CD4-positive, alpha-beta T cell treated with Interleukin-21 for 1 hour (primary cell): Measurements from ENCODE around the gene SCUBE1.

ENCODE experiments used
- DNase-seq: peaks from one replicate; pipeline ENCODE4 v3.0.0-alpha.2; 2020

SCUBE1 gene

DNA sequence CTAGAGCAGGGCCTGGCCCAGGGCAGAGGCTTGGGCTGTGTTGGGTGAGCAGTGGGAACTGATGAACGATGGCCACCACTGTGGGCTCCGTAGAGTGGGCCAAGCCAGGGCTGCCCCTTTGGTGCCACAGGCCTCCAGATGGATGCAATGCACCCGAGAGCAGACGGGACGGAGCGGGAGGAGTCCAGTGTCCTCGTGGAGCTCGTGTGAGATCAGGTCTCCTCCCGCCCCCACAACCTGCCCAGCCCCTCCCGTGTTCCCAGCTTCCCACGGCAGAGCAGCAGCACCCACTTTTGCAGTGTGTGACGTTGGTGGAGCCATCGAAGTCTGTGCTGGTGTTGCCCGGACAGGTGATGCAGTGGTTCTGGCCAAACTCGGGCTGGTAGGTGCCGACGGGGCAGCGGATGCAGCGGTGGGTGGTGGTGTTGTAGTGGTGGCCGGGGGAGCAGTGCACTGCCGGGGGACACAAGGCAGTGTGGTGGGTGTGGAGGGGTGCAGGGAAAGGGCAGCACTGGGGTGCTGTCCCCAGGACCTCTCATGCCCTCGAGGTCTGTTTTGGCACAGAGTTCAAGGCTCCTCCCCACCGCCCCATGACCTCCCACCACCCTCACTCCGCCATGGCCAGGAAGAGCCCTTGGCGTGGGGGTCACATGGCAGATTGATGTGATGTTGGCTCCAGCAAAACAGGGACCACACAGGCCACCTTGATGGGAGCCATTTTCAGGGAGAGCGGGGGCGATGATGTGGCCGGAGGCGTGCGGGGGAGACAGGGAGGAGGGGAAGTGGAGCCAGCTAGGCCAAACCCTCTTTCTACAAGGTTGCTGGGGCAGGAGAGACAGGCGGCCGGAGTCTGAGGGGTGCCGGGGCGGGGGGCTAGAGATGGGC, 132.3 kb downstream of the SCUBE1 start:
- no peak for DNase-seq

DNA sequence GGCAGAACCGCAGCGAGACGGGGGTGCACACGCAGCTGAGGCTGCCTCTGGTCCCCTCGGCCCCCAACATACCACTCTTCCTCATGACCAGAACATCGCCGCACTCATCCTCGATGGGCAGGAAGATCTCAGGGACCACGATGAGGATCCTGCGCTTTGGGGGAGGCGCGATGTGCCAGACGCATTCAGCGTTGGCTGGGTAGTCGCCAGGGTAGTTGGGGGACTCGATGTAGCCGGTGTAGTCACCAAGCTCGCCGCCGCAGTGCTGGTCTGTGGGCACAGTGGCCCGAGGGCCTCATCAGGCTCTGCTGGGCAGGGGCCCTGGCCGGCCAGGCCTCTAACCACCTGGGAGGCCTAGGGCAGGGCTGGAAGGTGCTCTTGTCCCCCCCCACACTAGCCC, 133.2 kb downstream of the SCUBE1 start:
- no peak for DNase-seq

DNA sequence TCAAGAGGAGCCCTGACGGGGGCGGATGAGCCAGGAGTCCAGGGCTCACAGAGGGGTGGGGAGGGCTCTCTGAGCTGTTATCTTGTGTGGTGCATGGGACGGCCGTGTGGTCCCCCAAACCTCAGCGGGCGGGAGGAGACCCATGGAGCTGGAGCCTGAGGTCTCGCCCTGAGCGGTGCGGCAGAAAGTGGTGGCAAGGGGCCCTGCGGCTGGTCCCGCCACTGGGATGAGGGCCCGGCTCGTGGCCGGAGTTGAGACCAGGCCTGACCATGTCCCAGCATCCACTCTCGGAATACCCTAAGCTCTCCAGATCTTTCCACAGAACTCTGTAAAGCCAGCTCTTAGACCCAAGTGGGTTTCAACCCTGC, 133.7 kb downstream of the SCUBE1 start:
- DNase-seq, result no peak

DNA sequence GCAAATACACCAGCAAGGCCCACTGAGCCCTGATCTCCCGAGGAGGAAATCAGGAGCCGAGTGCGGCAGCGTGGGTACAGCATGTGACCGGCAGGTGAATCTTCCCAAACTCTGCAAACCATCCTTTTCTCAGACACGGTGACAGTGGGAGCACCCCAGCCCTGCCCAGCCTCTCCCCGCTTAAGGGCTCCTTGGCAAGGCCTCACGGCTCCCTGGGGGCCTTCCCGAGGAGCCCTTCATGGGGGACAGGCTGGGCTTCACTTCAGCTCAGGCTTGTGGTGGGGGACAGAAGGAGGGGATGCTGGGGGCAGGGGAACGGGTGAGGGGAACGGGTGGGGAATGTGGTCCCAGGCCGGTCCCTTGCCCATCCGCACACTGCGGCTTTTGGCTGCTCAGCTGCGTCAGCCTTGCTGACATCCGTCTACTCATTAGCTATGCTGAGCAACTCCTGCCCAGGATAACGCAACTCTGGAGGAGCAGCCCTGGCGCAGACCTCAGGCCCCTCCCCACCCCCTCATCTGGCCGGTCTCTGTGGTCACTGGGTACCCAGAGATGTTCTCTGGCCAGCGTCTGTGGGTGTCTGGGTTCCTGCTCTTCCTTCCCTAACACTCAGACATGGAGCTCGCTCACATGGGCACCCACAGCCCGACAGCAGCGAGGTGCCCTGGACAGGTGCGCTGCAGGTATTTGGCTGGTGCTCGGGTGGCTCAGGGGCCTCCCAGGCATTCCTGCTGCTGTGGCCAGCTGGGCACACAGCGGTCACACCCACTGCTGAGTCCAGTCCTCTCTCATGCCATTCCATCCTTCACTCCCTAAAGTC, 134.3 kb downstream of the SCUBE1 start:
- no peak for DNase-seq

DNA sequence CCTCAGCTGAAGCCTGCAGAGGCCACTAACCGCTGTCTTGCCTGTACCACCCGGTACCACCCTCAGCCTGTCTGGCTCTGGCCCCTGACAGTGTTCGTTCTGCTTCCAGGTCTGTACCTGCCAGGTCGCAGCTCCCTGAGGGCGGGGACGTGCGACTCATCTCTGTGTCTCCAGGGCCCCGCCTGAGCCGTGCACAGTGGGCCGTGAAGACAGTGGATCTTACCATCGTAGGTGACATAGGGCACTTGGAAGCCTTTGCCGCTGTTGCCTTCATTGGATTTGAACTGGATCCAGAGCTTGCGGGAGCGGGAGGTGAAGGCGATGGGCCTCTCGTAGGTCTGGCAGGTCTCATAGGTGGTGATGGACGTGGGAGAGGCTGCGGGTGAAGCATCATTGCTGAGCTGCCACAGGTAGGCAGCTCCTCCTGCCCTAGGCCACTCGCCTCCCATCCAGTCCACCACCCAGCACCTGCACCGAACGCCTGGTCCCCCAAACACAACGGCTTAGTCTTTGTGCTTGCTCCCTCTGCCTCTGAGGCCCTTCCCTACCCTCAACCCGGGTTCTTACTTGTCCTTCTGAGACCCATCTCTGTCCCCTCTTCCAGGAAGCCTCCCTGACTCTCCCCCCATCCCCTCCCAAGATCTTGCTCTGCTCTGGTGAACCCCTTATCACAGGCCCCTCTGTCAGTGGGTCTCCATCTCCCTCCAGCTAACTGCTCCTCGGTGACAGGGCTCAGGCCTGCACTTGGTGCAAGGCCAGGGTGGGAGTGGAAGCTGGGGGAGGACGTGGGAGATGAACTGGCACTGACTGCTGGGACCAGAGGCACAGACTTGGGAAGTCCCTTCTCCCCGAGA, 135.1 kb downstream of the SCUBE1 start:
- DNase-seq, result no peak

DNA sequence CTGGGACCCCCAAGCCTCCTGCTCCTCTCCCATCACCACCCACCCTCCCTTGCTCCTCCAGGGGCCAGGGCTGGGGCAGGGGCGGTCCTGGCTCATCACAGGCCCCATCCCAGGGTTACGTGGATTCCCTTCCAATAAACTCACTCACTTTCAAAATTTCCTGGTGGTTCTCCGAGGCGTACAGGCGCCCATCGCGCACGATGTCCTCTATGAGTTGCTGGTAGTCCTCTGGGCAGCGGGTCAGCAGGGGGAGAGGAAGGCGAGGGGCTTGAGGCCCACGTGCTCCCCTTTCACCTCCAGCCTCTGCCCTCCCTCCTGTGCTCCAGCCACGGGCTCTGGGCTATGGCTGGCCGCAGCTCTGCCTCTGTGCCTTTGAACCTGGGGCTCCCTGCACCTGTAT, 135.8 kb downstream of the SCUBE1 start:
- DNase-seq, result no peak

DNA sequence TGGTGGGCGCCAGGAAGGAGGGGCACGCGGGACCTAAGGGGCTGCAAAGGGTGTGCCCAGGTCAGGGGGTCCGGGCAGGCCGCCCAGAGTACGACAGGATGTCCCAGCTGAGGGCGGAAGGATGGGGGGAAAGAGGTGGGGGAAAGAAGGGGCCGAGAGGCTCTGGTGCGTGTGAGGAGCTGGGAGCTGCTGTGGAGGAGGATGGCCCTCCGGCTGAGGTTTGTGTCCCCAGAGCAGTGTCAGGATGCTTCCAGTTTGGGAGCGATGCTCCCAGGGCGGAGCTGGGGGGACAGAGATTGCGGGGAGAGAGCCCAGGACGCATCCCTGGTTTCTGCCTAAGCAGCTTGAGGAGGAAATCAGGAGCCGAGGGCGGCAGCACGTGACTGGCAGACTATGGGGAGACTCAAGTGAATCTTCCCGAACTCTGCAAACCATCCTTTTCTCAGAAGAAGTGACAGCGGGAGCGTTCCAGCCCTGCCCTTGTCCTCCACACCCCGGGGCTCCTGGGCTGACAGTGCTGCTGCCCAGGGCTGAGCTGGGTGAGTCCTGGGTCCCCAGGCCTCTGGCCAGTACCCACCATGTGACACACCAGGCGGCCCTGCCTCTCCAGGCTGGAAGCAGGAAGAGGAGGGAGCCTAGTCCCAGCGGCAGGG, 136.5 kb downstream of the SCUBE1 start:
- no peak for DNase-seq

DNA sequence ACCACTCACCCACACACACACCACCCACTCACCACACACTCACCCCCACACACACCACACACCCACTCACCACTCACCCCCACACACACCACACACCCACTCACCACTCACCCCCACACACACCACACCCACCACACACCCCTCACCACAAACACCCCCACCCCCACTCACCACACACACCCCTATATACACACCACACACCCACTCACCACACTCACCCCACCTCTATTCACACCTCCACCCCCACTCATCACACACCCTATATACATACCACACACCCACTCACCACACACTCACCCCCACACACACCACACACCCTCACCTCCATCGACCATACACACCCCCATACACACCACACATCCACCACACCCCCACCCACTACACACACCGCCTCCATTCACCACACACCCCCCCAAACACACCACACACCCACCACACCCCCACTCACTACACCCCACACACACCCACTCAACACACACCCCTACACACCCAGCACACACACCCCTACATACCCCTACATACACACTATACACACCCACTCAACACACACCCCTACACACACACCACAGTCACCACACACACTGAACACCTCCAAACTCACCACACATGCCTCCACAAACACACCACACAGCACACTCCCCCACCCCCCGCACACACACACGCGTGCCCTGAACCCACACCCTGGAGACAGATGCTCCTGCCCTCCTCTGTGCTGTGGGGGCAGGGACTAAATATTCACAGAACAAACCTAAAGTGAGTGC, 137.2 kb downstream of the SCUBE1 start:
- peak; percentile 56 for DNase-seq

DNA sequence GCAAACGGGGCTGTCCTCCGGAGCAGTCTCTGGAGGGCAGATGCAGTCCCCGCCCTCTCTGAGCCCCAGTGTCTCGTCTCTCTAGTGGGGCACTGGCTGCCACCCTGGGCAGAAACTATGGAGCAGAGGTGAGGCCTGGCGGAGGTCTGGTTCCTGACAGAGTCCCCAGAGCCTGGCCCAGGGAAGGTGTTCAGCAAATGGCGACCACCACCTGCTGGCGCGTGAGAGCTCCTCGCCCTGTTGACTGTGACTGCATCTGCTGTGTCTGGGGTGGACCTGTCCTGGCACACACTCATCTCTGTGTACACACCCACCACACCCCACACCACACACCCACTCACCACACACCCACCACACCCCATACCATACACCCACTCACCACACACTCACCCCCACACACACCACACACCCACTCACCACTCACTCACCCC, 137.9 kb downstream of the SCUBE1 start:
- no peak for DNase-seq

DNA sequence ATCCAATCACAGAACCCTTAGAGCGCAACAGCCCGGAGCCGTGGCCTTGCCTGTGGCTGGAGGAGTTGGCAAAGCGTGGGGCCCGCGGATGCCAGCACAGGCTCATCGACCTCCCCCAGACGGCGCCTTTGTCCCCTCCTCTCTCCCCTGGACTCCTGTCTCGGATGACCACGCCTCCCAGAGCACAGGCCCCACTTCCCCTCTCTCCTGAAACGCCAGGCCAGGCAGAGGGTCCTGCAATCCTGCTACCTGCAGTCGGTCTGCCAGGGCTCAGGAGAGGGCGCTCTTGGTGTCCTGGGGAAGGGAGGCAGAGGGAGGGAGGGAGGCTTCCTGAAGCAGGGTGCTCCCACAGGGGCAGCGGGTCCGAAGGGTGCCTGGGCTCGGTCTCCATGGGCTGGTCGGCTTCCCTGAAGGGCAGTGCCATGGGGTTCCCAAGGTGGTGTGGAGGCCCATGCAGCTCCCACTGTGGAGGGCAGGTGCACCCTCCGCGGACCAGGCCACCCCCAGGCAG, 139.6 kb downstream of the SCUBE1 start:
- no peak for DNase-seq

DNA sequence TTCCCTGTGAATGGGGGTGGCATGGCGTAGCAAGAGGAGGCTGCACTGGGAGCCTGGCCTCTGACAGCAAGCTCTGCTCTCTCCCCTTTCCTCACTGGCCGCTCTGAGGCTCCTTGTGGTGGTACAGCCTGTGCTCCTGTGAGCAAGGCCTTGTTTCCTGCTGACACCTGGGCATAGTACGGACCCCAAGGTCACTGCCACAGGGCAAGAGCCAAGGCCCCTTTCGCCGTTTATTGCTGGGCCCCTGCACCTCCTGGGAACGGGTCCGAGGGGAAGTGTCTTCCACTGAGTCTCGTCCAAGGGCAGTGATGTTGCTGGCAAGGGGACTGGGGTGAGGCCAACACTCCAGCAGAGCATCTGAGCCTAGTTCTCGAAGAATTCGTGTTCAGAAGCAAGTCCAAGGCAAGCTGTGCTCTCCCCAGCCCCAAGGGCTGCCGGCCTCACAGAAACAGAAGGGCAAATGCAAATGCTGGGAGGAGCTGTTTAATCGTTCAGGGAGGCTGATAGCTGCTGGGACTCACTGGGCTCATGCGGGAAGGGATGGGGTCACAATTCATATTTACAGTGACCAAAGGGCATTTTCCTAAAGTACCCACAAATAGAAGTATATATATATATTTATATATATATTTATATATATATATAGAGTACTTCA, 140.3 kb downstream of the SCUBE1 start:
- no peak for DNase-seq

DNA sequence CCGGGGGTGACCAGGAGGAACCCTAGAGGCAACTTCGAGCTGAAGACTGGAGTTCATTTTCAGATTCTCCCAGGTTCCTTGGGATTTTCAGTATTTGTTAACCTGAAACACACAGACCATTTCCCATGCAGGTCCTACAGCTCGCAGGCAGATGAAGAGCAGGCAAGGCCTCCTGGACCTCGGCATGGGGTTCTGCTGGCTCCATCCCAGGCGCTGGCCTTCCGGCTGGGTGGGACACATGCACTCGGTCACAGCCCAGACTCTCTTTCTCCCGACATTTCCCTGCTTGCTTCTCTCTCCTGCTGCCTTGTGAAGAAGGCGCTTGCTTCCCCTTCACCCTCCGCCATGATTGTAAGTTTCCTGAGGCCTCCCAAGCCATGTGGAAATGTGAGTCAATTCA, 140.8 kb downstream of the SCUBE1 start:
- no peak for DNase-seq

DNA sequence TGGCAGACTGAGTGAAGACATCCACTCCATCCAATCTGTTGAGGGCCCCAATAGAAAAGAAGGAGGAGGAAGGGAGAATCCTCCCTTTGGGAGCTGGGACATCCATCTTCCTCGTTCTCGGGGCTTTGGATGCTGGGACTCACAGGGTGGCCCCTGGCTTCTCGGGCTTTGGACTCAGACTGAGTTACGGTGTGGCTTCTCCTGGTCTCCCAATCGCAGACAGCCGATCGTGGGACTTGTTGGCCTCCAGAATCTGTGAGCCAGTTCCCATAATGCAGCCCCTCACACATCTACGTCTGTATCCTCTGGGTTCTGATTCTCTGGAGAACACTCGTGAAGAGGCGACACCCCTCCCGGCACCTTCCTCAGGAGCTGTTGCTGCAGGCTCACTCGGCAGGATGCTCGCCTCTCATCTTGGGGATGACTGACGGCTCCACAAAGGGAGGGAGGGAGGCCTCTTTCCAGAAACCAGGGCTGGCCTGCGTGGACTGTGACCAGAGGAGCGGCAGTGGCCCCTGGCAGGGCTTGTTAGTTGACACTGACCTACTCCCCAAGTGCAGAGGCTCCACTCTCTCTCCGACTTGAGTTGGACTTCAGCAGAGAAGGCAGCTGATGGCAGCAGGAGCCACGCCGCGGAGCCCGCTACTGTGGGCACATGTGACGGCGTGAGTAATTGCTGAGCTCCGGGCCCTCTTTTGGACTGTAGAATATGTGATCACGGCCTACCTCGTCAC, 141.5 kb downstream of the SCUBE1 start:
- DNase-seq, result no peak

DNA sequence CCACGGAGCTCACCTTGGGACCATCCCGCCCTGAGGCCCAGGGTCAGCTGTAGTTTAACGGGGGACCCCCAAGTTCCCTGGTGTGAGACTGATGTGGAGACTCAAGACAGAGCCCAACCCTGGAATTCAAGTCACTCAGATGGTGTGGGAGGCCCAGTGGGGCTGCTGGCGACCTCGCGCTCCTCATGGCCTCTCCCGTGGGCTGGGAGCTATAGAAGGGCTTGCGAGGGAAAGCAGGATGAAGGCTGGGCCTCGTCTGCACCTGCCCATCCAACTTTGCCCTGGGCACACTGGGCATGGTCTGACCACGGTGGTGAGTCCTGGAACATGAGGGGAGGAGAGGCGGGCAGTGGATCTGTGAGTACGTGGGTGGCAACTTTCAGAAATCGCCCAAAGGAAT, 142.6 kb downstream of the SCUBE1 start:
- DNase-seq, result no peak

DNA sequence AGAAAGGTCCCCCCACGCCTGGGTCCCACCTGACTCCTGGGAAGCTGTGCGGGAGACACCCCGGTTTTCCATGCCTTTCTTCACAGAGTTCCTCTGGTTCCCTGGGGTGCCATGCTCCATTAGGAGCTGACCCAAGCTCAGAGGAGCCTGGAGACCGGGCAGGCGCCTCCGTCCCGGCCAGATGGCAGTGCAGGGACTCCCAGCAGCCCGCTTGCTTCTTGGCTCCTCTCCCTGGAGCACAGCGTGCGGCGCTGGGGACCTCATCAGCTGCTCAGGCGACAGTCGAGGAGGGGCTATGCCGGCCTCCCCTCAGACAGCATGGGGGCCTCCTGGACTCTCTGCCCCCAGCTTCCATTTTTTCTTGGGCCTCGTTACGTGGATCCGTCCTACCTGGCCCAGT, 143.1 kb downstream of the SCUBE1 start:
- no peak for DNase-seq

DNA sequence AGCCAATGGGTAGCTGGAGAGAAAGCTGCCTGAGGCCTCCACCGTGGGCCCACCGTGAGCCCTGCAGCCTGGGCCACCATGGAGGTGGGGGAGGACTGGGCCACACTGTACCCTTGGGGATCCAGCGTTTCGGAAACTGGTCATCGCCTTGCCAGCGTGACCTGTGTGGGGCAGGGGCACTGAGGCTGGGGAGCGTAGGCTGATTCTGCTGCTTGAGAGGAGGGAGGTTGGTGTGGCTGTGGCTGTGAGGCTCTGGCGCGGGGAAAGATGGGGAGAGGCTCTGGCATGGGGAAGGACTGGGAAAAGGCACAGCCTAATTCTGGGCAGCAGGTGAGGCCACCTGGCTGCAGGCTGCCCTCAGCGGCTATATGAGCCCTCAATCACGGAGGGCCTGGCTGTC, 143.6 kb downstream of the SCUBE1 start:
- DNase-seq, result no peak

DNA sequence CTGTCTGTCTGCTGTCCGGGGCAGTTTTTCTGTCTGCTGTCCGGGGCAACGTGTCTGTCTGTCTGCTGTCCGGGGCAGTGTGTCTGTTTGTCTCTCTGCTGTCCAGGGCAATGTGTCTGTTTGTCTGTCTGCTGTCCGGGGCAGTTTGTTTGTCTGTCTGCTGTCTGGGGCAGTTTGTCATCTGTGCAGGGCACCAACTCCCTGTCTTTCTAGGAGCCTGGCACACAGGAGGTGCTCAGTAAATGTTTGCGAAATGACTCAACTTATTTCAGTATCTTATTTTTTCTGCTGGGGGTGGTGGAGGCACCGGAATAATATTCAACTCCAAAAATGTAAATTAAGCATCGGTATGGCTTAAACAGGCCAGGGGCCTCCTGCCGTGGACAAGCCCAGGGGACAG, 144.2 kb downstream of the SCUBE1 start:
- DNase-seq, result no peak

DNA sequence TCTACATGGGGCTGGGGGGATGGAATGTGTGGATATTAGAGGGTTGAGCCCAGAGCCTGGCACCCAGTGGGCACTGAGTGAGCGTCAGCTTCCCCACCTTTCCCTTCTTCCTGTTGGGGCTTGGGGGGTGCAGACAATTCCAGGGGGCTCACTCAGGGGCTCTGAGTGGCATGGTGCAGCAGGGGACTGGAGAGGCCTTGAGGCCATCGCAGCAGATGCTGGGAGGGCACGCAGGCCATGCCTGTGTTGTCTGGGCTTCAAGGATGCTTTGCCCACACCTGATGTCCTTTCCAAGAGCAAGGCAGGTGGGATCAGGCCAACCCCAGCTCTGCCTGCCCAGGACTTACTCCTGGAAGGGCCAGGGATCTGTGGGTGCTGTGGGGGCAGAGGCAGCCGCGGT, 145.0 kb downstream of the SCUBE1 start:
- DNase-seq, result no peak

DNA sequence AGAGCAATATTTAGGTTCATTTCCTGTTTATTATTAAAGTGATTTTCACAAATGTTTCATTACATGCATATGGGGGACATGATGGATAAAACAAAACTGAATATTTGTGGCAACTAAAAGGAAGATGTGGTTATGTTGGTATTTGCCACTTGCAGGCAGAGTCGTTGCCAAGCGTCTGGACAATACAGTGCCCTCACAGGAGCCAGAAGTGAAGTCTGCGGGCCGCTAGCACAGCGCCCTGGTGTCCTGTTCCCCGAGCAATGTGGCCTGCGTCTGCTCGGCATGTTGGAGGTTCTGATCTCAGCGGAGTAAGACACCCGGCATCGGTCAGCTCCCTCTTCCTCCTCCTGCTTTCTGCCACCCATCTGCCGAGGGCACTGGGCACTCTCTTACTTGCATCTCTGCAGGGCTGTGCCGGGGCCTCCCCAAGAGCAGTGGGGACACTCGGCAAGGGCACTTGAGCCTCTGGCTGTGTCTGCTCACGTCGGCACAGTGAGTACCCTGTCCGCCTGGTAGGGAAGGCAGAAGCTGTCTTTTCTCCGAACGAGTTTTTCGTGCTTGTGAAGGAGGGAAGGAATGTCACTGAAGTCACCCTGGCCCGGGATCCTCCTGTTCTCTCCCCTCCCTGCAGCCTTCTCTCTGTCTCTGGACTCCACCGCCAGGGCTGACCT, 145.8 kb downstream of the SCUBE1 start:
- no peak for DNase-seq

DNA sequence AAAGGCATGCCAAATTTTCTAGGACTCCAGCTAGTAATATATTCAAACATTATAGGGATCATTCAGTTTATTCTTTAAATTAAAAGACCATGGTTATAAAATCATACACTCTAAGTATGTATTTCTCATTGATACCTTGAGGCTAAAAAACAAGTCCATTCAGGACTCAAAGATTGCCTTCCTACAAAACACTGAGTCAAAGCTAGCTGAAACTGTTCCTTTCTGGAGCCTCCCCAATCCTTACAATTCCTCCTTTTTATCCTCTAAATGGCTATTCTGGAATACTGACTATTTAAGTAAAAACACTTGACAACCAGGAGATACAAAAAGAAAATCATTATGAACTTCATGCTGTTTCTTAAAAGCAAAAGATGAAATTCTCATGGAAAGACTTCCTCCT, 151.3 kb downstream of the SCUBE1 start:
- DNase-seq, result no peak
